Limb (tissue), 2 donors: ENCODE data around the gene CHMP4A.

Experiments used
- DNase-seq, 2 donors: peaks; one replicate each; pipeline ENCODE4 v3.0.0-alpha.2; 2016; ENCODE audit errors: extremely low spot score in 2 of 2

CHMP4A gene, protein sequence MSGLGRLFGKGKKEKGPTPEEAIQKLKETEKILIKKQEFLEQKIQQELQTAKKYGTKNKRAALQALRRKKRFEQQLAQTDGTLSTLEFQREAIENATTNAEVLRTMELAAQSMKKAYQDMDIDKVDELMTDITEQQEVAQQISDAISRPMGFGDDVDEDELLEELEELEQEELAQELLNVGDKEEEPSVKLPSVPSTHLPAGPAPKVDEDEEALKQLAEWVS

DNA sequence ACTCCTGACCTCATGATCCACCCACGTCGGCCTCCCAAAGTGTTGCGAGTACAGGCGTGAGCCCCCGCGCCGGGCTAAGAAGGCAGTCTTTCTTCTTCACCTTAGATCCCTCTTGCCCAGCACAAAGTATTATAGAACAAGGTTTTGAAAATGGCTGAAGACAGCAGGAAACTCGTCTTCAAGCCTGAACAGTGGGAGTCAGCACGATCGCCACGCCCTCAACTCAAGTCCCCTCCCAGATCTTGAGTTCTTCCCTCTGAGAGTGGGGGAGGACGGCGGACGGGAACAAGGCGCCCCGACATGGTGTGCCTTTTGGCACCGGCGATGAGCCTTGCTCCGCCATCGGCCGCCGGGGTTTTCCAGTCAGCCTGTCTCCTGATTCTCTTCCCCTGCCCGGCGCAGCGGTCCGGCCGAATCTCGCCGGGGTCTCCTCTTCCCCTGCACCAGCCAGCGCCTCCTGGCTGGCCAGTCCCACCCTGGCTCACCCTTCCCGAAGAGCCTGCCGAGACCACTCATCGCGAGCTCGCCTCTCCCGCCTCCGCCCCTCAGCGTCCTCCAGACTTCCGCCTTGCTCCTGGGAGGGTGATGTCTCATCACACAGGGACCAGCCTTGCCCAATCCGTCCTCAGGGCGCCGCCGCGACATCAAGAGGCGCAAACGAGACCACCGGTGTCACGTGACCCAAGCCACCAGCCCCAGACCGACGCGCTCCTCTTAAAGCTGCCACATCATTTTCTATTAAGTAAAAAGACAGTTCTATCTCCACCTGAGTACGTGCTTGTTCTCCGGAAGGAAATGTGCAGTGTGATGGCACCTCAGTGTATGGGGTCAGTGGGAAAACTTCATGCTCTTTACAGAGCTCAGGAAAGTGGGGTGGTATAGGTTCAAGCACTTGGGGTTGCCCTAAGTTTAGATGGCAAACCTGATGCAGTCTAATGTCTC, at the start of gene CHMP4A:
CHMP4A (minus strand) TSS at position 565 of the 942 bp plus-strand sequence; CDS start at position 516, 49 bp downstream.
- peak; percentile 94 to 96 for DNase-seq

DNA sequence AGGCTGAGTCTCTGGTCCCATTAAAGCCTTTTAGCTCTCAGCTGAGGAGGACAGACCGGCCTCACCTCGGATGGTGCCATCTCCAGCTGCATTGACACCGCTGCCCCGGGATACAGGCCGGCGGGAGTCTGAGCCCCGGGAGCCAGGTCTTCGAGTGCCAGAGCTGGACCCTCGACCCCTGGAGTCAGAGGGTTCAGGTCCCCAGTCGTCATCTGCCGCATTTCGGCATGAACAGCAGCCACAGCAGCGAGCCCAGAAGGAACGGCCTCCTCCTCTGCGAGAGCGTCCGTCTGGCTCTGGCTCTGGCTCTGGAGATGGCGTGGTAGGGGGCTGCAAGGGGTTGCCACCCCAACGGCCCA, 48.7 kb upstream of the CHMP4A start:
- DNase-seq: no peak

DNA sequence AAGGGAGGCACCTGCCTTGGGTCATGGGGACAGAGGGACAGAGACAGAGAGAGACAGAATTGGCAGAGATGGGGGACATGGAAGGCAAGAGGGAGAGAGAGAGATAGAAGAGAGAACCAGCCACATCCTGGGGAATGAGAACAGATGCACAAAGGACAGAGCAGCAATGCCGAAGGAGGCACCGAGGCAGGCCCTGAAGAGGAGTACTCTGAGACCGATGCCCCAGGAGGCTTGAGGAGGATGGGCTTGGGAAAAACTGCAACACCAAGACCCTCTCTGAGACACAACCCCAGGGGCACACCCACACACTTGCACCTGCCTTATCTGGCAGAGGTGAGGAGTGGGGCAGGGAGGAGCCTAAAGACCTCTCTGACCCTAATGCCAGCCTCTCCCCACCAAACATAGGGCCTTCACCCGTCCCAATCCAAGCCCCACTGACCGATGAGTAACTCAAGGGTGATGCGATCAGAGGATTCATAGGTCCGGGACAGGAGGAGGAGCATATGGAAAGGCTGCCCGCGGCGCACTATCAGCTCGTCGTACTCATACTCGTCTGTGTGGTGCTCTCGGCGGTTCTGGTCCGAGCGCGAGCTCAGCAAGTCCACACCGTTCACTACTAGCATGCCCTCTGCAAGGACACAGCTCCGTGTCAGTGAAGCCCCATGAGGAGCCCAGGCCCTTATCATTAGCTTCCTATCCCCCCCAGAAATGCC, 48.1 kb upstream of the CHMP4A start:
- no peak for DNase-seq

DNA sequence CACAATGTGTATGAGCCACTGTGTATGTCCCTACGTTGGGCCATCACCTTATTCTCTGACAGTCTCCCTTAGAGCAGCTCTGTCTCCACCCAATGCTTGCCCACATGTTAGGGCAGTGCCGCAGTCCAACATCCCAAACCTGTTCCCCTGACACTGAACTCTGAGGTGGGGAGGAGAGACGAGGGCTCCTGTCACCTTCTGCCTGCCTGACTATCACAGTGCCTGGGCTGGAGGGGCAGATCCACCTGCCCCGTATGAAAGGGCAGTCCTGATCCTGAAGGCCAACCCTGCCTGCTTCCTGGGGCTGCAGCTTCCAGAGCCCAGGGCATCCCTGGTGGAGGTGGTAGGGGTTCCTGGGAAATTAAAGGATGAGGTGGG, 47.5 kb upstream of the CHMP4A start:
- no peak for DNase-seq

DNA sequence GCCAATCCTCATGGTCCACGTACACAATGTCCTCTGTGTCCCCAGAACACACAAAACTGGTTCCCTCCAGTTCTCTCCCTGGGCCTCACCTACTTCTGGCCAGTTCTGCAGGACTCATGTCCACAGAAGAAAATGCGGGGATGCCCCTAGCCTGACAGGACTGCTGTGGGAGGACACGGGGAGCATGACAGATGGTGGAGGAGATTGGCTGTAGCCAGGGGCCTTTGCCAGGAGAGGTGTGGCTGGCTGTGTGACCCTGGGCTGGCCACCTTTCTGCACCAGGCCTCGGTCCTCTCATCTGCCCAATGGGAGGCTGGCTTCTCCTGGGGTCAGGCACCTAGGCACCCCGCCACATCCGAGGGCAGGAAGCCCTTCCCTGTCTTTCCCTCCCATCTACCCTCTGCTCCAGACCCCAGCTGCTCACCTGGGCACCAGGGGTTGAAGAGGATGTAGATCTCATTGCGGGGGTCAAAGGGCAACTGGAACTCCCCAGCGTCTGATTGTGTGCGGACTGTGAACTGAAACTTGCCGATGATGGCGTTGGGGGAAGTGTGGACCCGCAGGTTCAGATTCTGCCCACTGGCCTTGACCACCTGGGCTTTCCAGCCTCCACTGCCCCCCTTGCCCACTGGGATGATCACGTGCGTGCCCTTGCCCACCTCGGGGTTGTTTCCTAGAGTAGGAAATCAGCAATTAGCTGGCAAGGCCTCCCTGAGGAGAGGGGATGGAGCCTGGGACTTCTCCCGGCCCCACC, 46.9 kb upstream of the CHMP4A start:
- no peak for DNase-seq

DNA sequence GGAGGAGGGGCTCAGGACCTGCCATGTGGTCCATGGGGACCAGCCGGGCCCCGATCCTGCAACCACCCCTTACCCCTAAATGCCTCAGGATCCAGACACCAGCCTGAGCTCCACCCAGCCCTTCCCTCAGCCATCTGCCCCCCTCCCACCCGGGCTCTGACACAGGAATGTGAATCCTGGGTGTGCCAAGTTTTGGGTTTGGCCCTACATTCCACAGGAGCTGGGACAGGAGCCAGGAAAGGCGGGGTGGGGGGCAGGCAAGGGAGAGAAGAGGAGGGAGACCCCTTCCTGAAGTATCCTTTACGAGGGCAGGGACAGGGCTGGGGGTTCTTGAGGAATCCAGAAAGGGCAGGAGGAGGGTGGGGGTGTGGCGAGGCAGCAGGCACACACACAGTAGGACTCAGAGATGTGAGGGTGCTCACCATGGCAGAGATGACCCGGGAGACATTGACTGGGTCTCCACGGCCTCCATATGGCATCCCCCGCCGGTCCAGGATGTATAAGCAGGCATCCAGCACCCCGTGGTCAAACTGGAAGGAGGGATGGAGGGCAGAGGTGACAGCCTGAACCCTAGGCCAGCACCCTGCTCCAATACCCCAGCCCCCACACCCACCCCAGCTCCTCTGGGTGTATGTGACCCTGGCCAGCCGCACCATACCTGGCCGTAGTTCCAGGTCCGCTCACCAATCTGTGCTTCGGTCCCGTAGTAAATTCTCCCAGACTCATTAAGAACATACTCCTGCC, 46.2 kb upstream of the CHMP4A start:
- DNase-seq: peak; percentile 14 to 83

DNA sequence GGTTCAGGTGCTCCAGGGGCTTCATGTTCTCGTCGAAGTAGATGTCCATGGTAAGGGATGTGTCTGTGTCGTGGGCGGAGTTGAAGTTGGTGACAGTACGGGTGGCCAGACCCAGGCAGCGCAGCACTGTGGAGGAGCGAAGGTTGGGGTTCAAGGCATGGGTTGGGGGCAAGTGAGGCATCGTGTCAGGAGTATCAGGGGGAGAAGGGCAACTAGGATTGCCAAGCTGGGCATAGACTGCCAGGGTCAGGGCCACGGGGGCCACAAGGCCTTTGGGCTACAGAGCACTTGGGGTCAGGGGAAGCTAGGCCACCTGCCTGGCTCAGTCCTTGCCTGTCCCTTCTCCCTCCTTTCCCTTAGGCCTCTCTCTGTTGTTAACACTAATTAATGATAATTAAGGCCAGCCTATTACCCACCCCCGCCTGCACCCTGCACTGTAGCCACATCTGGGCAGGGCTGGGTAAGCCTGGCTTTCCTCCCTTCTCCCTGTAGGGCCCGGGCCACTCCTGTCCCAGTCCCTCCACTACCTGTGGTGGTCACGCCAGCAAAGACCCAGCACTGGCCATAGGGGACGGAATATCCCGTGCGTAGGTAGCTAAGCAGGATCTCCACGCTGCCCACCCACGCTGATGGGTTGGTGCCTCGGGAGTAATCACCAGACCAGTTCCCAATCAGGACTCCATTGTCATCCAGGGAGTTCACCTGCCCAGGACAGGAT, 45.4 kb upstream of the CHMP4A start:
- DNase-seq: no peak

DNA sequence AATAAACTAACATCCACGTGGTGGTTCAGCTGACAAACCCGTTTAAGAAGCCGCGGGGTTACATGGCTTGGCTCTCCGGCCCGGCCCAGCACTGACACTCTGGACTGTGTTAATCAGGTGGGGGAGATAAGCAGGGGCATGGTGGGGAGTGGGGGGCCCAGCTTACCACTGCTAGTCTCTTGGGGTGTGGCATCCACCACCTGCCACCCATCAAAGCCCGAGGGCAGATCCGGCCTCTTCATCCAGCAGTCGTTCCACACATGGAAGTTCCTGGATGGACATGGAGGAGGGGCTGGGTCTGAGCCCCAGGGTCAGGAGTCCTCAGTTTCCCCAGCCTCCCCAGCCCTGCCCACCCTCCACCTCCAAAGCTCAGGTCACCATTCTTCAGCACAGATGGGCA, 44.8 kb upstream of the CHMP4A start:
- no peak for DNase-seq

DNA sequence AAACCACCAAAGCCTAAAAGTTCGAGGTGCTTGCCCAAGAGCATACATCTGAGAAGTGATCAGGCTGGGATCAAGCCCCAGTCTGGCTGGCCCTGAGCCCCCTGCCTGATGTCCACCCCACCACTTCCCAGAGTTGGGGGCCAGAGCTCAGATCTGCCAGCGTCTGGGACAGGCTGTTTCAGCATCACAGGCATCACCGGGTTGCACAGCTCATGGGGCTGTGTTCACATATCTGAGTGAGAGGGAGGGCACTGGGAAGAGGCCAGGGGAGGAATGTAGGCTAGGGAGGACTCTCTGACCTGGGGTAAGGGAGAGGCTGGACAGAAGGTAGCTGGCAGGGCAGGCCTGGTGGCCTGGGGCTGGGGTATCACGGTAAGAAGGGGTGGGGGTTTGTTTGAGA, 43.7 kb upstream of the CHMP4A start:
- DNase-seq: no peak

DNA sequence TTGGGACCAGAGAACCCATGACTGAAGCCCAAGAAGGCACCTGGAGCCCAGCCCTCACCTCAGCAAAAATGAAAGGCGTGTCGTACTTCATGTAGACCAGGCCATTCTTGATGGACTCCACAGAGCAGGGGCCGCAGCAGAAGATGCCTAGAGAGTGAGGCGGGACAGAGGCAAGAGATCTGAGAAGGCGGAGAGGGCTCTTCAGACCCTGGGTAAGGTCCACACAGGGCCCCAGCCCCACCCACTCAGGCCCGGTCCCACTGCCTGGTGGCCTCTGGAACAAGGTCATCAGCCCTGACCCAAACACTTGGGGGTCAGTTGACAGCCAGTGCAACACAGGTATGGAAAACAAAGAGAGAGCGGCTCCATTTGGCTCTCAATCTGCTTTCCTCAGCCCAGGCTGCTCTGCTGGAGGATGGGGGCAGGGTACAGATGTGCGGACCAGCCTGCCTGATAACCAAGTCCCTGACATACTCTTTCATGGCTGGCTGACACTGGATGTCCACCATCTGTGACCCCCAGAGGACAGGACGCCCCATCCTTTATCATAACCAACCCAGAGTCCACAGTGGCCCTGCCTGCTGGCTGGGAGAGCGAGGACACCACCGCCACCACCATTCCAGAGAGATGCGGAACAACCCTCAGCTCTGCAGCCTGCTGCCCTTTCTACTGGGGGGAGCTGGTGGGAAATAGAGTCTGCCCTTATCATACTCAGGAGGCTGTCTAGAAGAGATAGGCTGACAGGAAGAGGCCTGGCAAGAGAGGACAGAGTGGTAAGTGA, 42.8 kb upstream of the CHMP4A start:
- no peak for DNase-seq

DNA sequence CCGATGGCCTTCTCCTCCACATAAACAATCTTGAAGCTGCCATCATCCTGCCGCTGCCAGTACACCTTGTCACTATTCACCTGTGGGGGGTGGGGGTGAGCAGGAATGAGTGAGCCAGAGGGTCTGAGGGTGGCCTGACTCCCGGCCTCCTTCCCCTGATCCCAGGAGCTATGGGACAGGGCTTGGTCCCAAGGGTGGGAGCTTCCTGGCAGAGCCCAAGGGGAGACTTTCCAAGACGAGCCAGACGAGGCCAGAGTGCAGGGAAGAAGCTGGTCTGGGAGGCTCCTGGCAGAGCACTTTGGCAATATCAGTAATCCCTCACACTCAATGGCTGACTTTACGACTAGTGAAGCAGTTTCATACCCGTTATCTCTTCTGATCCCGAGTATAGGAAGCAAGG, 42.1 kb upstream of the CHMP4A start:
- DNase-seq: no peak

DNA sequence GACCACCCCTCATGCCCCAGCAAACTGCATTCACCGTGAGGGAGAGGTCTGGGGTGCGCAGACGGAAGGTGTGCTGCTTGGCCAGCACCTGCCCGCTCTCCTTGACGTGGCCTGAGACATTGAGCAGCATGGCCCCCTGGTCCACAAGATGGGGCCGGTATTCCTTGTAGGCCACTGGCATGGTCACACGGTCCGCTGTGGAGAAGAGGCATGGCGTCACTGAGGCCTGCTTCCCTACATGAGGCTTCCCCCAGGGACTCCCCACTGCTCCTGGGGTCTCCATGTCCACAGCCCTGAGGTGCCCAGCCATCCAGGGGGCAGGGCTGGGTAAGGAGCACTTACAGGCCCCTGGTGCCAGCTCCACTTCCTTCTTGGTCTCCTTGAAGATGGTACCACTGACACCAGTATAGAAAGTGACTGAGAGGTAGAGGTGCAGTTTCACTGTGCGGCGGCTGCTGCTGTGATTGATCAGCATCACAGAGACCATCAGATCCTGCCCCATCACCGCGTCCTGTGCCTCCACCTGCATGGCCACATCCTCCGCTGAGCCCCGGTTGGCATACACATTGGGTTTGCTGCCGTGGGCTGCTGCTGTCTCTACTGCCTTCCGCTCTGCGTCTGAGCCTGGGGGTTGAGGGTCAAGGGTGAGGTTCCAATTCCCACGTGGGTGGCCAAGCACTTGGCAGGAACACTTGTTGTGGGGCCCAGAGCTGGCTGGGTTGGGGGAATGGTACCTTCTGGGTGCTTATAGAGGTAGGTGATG, 41.5 kb upstream of the CHMP4A start:
- DNase-seq: no peak

DNA sequence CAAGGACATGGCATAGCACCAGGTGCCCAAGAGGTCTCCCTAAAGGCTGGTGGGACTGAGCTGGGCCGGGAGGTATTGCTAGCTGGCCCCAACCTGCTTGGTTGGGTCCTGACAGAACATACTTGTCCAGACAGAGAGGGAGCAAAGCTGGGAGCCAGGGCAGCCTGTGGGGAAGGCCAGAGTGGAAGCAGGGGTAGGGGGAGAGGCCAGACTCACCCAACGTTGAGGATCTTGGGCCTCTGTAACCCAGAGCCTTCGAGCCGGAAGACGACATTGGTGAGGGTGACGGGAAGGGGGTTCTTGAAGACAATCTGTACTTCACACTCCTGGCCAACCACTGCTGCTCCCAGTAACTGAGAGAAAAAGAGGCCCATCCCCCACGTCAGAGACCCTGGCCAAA, 40.6 kb upstream of the CHMP4A start:
- no peak for DNase-seq

DNA sequence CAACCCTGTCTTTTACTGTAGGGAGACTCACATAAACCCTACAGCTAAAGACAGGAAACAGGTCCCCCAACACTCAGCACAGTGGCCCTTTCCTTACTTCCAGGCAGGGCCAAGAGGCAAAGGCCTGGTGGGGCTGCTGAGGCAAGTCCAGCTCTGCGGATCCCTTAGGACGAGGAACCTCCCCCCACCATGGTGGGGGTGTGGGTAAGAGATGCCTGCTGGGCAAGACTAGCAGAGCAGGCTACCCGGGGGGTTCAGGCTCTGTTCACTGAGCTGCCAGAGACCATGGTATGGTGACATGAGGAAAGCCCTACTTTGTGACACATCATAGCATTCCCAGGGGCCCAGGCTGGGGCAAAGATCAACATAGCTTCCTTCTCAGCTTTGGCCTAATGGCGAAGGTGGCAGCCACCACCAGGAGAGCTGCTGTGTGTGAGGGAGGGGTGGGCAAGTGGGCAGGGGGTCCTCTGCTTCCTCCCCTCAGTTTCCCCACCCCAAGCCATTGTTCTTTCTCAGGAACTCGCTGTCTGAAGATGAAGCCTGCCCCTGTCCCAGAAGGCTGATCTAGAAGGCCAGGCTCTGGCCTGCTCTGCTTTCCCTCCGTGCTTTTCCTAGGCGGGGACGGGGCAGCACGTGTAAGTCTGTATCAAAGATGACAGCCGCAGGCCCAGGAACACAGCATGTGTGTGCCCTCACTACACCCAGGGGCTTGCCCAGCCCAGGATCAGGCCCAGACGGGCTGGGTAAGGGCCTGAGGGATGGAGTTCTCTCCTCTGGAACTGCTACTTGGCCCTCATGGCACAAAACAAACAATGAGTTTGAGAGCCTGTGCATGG, 39.2 kb upstream of the CHMP4A start:
- DNase-seq: no peak

DNA sequence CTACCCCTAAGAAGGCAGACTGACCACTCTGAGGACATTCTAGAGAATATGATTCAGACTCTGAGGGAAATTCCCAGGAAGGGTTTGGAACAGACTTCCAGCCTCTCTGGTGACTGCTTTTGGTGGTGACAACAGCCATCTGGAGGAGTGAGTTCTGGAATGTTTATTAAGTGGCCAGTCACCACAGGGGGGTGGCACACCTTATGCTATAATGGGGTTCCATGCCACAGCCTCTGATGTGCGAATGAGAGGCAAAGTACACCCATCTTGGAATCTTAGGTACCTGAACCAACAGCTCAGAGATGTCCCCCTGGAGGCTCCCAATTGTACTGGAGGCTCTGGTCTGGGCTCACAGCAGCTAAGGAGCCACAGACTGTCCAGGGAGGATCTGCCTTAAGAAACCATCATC, 38.6 kb upstream of the CHMP4A start:
- no peak for DNase-seq

DNA sequence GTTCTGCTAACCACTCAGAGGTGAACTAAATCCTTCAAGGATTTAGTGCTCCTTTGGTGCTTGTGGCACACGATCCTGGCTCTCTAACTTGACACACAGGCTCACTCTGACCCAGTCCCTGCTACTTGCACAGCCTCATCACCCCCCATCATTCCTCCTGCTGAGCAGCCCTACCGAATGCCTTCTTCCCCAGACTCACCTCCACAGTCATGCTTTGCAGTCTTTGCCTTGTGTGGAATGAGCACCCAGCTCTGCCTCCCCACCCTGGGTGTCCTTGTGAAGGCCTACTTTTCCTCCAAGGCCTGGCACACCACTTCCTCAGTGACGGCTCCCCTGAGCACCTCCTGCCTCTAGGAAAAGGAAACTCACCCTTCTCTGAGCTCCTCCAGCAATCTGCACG, 37.1 kb upstream of the CHMP4A start:
- no peak for DNase-seq

DNA sequence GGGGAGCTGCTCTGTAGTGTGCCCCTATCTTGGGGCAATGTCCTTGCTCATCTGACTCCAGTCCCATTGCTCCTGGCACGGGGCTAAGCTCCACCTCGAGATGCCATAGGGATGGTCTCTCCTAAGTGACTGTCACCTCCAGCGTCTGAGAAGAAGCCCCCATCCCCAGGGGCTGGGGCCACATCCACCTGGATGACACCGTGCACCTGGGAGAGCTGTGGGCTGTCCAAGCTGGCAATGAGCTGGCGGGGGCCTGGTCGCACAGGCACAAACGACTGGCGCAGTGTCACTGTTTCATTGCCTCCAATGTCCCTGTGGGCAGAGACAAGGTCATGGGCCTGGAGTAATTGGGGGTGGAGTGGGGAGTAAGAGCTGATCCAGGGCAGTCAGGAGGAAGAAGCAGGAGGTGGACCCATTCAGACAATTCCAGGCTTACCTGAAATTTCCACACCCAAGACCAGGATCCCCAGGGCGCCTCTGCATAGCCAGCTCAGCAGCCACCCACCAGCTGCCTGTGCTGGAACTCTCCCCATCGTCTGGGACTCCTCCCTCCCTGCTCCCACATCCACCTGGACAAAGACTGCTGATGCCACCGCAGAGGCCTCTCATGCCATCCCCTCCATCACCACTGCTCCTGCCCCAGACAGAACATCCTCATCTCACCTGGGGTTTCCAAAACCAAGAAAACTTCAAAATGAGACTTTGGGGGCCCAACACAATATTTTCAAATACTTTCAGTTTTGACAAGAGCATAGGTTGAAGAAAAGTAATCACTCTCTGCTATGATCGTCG, 36.1 kb upstream of the CHMP4A start:
- DNase-seq: no peak
